Cardiac muscle cell (in vitro differentiated cells and primary cell): ENCODE results near the gene TMEM255B. TPM values are rescaled to one million over a fixed set of nuclear protein-coding genes. Genes with fewer than 3 reads are reported as not detected.

Experiments used
- DNase-seq, 2 donors: peaks; one replicate each; pipeline versions ENCODE4 v3.0.0 to v3.0.0-alpha.2; 2010 to 2017; ENCODE audit warnings: low read depth in 1 of 2, low spot score in 1 of 2
- H3K27ac ChIP-seq: fragments of 200-600 bp; sonication (generic); 2 replicates; pipeline ENCODE4 v1.5.1; 2016
- H3K27me3 ChIP-seq: fragments of 200-600 bp; sonication (generic); 2 replicates; pipeline ENCODE4 v1.6.0; 2016; ENCODE audit warnings: control low read depth
- H3K36me3 ChIP-seq: fragments of 200-600 bp; sonication (generic); 2 replicates; pipeline ENCODE4 v1.5.1; 2016; ENCODE audit warnings: control low read depth
- H3K4me1 ChIP-seq: fragments of 200-600 bp; sonication (generic); 2 replicates; pipeline ENCODE4 v1.8.1; 2017; ENCODE audit warnings: low read depth, mild to moderate bottlenecking, mixed run types
- H3K4me3 ChIP-seq: fragments of 200-600 bp; sonication (generic); 2 replicates; pipeline ENCODE4 v1.5.1; 2016; ENCODE audit warnings: mild to moderate bottlenecking
- H3K9me3 ChIP-seq: fragments of 200-600 bp; sonication (generic); 2 replicates; pipeline ENCODE4 v1.5.1; 2017; ENCODE audit warnings: low read depth, mild to moderate bottlenecking, control low read depth
- polyA plus RNA-seq: library from polyadenylated mRNA; unstranded; fragments of >200 nt; fragmentation: Nextera tagmentation; extraction: Ambion mirVana; gene quantifications from 2 replicates; pipeline ENCODE4 v1.2.1, GENCODE V29; 2016
- total RNA-seq: library from RNA; depleted of rRNA; stranded (reverse); fragments of >200 nt; gene quantifications from 2 replicates; pipeline ENCODE4 v1.2.3, GENCODE V29; 2016
- TF ChIP-seq, protein P1 (sequence below): IDR thresholded peaks from 2 replicates; pipeline ENCODE4 v1.5.1; 2012; ENCODE audit warnings: low read depth, mild to moderate bottlenecking, low read length

Gene TMEM255B
- total and polyA plus RNA-seq, 2 experiments from 2014 or later: 0.17 TPM; not detected in 1

DNA sequence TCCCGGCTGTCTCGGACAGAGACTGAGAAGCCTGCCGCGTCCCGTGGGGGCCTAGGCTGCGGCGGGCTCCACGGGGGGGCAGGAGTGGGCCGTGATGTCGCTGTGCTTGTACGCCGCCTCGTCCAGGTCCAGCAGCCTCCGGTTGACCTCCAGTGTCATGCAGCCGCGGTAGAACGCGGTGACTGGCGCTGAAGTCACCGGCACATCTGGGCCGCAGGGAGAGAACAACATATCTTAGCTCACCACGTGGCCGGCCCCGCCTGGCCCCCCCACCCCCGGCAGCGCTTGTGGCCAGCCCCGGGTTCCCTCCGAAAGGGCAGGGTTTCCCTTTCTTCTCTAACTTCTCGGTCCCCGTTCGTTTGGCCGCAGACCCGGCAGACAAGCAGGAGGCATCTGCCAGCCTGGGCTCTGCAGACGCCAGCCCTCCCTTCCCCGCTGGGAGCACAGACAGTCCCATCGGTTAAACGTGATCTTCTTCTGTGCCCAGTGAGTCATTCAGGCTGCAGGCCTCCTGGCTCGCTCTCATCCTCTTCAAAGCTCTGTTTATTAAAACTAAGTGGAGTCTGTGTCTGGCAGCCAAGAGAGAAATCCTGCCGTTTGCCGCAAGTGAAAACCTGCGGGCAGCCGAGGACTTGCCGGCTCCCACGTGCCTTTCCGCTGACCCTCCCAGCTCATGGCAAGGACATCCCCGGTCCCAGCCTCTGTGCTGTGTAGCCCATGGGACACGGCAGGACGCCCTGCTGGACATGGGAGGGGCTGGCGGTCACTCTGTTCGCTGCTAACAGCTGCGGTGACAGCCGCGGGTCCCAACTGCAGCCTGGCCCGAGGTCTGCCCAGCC lies 62.0 kb downstream of the TMEM255B start:
- no peak overlapping the region for H3K4me3 ChIP-seq
- TF ChIP-seq, protein P1, sequence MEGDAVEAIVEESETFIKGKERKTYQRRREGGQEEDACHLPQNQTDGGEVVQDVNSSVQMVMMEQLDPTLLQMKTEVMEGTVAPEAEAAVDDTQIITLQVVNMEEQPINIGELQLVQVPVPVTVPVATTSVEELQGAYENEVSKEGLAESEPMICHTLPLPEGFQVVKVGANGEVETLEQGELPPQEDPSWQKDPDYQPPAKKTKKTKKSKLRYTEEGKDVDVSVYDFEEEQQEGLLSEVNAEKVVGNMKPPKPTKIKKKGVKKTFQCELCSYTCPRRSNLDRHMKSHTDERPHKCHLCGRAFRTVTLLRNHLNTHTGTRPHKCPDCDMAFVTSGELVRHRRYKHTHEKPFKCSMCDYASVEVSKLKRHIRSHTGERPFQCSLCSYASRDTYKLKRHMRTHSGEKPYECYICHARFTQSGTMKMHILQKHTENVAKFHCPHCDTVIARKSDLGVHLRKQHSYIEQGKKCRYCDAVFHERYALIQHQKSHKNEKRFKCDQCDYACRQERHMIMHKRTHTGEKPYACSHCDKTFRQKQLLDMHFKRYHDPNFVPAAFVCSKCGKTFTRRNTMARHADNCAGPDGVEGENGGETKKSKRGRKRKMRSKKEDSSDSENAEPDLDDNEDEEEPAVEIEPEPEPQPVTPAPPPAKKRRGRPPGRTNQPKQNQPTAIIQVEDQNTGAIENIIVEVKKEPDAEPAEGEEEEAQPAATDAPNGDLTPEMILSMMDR: peak; percentile 15
- H3K9me3 ChIP-seq: no peaks in the 10 kb centered on the region
- H3K36me3 ChIP-seq: peaks cover 5% of the 10 kb centered on the region
- H3K27me3 ChIP-seq: no peaks in the 10 kb centered on the region
- DNase-seq: peak in 1 of 2 donors; percentile 94
- H3K27ac ChIP-seq: no peak overlapping the region
- no peaks in the 10 kb centered on the region for H3K4me1 ChIP-seq

- TF ChIP-seq, protein P1: no peak
- Histone ChIP-seq H3K27ac (no peak overlapping the region), H3K36me3 (peaks cover 5% of the 10 kb centered on the region), H3K4me1 (no peaks in the 10 kb centered on the region), H3K4me3 (no peak overlapping the region), H3K9me3 (no peaks in the 10 kb centered on the region), H3K27me3 (no peaks in the 10 kb centered on the region)
- DNase-seq: no peak
Measured at GRCh38 chr13:113821847-113822246, 62.8 kb downstream of the TMEM255B start.

DNA sequence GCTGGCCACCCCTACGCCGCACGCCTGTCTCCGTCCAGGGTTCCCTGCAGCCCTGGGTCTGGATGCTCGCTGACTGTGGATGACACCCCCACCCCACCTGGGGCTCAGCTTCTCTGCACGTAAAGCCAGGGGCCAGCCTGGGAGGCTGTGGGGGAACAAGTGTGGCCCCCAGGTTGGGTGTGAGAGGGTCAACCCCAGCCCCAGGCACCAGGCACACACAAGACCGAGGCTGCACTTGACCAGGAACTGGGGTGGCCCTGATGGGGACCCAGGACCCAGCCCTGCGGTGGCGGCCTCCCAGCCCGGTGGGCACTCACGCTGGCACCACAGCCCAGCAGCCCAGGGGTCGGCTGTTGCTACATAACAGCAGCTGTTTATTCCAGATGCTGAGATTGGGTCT lies 63.2 kb downstream of the TMEM255B start:
- no peak for DNase-seq
- Histone ChIP-seq H3K4me1 (no peaks in the 10 kb centered on the region), H3K9me3 (no peaks in the 10 kb centered on the region), H3K27me3 (no peaks in the 10 kb centered on the region), H3K27ac (no peak overlapping the region), H3K4me3 (no peak overlapping the region), H3K36me3 (peaks cover 5% of the 10 kb centered on the region)
- TF ChIP-seq, protein P1: no peak

DNA sequence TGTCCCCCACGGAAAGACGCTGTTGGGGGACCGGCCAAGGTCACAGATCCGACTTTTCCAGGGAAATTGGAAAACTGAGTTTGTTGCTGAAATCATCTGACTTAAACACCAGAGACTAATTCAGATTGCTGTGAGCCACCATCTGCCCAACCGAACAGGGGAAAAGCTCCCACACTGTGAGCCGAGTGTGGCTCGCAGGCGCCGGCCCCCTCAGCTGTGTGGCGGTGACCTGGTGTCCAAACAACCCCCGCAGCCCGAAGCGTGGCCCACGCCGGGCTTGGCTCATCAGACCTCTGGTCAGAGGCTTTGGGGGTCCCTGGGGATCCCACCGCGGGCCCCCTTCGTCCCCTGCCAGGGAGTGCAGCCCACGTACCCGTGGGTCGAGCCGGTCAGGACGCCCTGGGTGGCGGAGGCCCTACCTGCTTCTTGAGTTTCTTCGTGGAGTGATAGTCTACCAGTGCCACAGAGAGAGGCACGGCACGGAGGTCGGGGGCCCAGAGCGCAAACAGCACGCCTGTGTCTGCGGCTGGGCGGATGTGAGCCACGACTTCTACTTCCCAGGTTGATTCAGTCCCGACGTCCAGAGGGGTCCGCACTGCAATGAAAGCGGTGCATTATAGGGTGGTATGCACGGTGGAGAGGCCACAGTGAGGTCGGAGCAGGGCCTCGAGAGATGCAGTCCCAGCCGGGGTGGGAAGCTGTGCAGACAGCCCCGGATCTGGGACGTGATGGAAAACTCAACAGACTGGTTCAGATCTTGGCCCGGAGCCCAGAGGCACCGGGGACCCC lies 64.1 kb downstream of the TMEM255B start:
- Histone ChIP-seq H3K4me1 (no peaks in the 10 kb centered on the region), H3K4me3 (no peak overlapping the region), H3K36me3 (peaks cover 5% of the 10 kb centered on the region), H3K27me3 (no peaks in the 10 kb centered on the region), H3K9me3 (no peaks in the 10 kb centered on the region), H3K27ac (no peak overlapping the region)
- no peak for DNase-seq
- TF ChIP-seq, protein P1: no peak

GRCh38 chr13:113823771-113824170 lies 64.7 kb downstream of the TMEM255B start:
- H3K4me1 ChIP-seq: no peaks in the 10 kb centered on the region
- TF ChIP-seq, protein P1: no peak
- no peak for DNase-seq

More at GRCh38 chr13:113823771-113824170, 64.7 kb downstream of the TMEM255B start:
- Histone ChIP-seq H3K27ac (no peak overlapping the region), H3K4me3 (no peak overlapping the region), H3K27me3 (no peaks in the 10 kb centered on the region), H3K36me3 (peaks cover 5% of the 10 kb centered on the region), H3K9me3 (no peaks in the 10 kb centered on the region)
